ENCODE data around the gene AHNAK2. TPM values are rescaled to one million over a fixed set of nuclear protein-coding genes. Genes with fewer than 3 reads are reported as not detected.

Gene AHNAK2
- total RNA-seq, 2 donors from 2014 or later = 3.6 to 5.2 TPM

DNA sequence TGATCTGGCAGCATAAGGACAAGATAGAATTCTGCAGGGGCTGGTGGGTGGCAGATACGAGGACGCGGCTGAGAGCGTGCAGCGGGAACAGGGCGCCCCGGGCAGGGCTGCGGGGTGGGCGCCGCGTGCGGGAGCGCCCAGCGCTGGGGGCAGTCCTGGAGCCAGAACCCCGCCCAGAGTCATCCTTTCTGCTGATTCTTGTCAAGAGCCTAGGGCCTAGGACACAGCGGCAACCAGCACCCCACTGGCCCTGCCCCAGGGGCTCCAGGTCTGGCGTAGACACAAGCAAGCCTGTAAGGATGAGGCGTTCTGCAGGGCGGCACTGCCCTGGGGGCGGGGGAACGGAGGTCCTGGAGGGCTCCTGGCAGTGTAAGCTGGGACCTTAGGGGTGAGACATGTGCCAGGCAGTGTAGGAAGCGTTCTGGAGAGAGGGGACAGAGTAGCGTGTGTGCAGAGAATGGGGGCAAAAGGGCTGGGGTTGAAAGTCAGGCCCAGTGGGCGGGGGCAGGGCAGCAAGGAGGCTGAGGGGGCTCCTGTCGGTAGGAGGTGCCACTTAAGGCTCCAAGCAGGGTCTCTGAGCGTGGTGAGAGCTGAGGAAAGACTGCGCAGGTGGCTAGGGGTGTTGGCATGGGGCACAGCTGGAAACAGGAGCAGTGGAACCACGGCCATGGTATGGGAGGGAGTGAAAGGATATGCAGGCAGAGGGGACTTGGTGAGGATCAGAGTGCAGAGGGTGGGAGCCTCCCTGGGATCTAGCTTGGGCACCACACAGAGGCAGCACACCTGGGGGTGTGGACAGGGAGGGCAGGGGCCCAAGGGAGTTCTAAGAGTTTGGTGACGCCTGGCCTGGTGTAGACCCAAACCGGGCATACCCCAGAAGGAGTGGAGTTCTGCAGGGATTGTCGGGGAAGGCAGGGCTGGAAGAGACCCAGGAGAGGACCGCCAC lies 845 bp upstream of the AHNAK2 start:
- peaks cover 64% of the 10 kb centered on the region for H3K4me1 ChIP-seq
- peak overlapping the region in 1 of 4 donors; percentile 61 for H3K27ac ChIP-seq
- no peaks in the 10 kb centered on the region for H3K9me3 ChIP-seq
- no peaks in the 10 kb centered on the region for H3K36me3 ChIP-seq (replicated peaks in 1 of 2; ENCODE audit: insufficient read depth in 1 of 2, low read depth in 2 of 2)
- no peak for DNase-seq
- WGBS, 2 donors = 61 to 84% methylated on average over 26 to 30 of the region's 32 CpGs
- no peak for ATAC-seq
- intact Hi-C loops (cut with DNase I) = loop anchor here (5.0 kb wide), 1 partner anchor 68 kb away; no protein-coding TSS in a partner anchor
- no peak for TF ChIP-seq CTCF (IDR thresholded peaks at IDR 0.05)
- no peak for TF ChIP-seq POLR2A (IDR thresholded peaks at IDR 0.05)
- H3K4me3 ChIP-seq = no peak overlapping the region
- no peaks in the 10 kb centered on the region for H3K27me3 ChIP-seq

- WGBS, 2 donors = 50 to 100% methylated on average over 1 to 8 of the region's 11 CpGs
- peak in 1 of 4 donors; percentile 9 for DNase-seq
- H3K4me3 ChIP-seq = no peak overlapping the region
- intact Hi-C loops (cut with DNase I) = loop anchor here (5.0 kb wide), 1 partner anchor 70 kb away; no protein-coding TSS in a partner anchor
- no peaks in the 10 kb centered on the region for H3K27me3 ChIP-seq
- H3K4me1 ChIP-seq = peaks cover 83% of the 10 kb centered on the region
- no peak for TF ChIP-seq CTCF (IDR thresholded peaks at IDR 0.05)
- TF ChIP-seq POLR2A (IDR thresholded peaks at IDR 0.05) = no peak
- H3K9me3 ChIP-seq = no peaks in the 10 kb centered on the region
- ATAC-seq = no peak
- no peak overlapping the region for H3K27ac ChIP-seq
- no peaks in the 10 kb centered on the region for H3K36me3 ChIP-seq (replicated peaks in 1 of 2; ENCODE audit: insufficient read depth in 1 of 2, low read depth in 2 of 2)
Observed at GRCh38 chr14:104977008-104977680, 1.0 kb downstream of the AHNAK2 start.

DNA sequence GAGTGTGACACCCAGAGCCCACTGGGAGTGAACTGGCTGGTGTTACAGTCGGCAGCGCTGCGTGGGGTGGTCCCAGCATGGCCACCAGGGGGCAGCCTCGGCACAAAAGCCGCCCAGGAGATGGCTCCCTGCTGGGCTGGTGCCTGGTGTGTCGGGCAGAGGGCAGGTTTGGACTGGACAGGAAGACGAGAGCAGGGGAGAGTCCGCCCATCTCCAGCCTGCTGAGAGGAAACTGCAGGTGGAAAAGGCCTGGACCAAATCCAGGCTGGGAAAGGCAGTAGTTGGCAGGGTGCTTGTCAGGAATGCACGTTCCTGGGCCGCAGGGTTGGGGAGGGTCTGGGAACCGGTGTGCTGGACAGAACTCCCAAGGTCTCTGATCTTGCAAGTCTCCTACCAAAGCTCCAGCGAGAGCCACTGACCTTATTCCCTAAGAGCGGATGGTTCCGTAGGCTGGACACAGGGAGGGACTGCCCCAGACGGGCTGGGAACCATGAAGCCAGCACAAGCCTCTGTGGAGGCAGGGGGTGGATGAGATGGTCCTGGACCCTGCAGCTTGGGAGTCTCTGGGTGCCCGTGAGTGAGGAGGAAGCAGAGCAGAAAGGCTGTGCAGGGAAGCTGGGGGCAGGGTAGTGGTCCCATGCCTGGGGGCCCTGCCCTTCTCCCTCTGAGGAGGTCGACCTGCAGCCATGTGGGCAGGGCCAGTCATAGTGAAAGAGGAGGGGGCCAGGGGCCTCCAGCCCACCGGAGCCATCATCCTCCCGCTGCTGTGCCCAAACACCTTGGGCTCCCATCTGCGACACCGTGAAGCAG lies 1.8 kb downstream of the AHNAK2 start:
- TF ChIP-seq CTCF (IDR thresholded peaks at IDR 0.05) = peak; percentile 87 to 97 (median 95)
- no peak for TF ChIP-seq POLR2A (IDR thresholded peaks at IDR 0.05)
- no peak overlapping the region for H3K4me3 ChIP-seq
- WGBS, 2 donors = 33 to 38% methylated on average over 15 to 21 of the region's 21 CpGs
- no peaks in the 10 kb centered on the region for H3K9me3 ChIP-seq
- no peaks in the 10 kb centered on the region for H3K27me3 ChIP-seq
- no peak overlapping the region for H3K27ac ChIP-seq
- no peaks in the 10 kb centered on the region for H3K36me3 ChIP-seq (replicated peaks in 1 of 2; ENCODE audit: insufficient read depth in 1 of 2, low read depth in 2 of 2)
- ATAC-seq = peak; percentile 67
- peak; percentile 86 to 90 (median 88) for DNase-seq
- H3K4me1 ChIP-seq = peaks cover 89% of the 10 kb centered on the region
- intact Hi-C loops (cut with DNase I) = loop anchor here (5.0 kb wide), 1 partner anchor 71 kb away; no protein-coding TSS in a partner anchor

DNA sequence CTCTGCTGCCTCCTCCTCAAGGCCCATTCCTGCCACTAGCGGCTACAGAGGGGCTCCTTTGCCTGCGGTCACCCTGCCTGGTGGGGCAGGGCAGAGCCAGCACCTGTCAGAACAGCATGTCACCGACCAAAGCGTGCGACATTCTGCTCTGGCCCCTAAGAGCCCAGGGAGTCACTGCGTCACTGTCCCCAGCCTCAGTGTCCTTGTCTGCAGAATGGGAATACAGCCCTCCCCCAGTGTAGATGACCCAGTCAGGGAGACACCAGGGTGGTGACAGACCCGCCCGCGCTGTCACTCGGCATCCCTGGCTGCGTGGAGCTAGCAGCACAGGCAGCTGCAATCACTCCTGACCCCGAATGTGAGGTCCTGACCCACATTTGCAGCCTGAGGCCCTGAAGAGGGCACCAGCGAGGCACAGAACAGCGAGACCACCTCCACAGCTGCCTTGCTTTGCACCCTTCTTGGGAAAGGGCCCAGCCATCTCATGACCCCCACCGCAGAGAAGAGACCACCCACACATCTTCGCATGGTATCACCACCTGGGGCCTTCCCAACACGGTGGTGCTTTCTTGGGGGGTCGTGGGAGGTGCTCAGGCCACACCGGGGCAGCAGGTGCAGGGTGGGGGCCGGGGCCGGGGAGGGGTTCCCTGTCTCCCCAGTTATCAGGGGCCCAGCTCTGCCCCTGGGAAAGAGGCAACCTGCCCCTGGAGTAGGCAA lies 2.5 kb downstream of the AHNAK2 start:
- Histone ChIP-seq H3K36me3 (replicated peaks in 1 of 2; ENCODE audit: insufficient read depth in 1 of 2, low read depth in 2 of 2) (no peaks in the 10 kb centered on the region), H3K9me3 (no peaks in the 10 kb centered on the region), H3K27ac (no peak overlapping the region), H3K4me1 (peaks cover 87% of the 10 kb centered on the region), H3K27me3 (no peaks in the 10 kb centered on the region), H3K4me3 (no peak overlapping the region)
- intact Hi-C loops (cut with DNase I) = loop anchor here (5.0 kb wide), 1 partner anchor 72 kb away; no protein-coding TSS in a partner anchor
- DNase-seq = peak in 1 of 4 donors; percentile 6
- ATAC-seq = no peak
- 47 to 80% methylated on average over 1 to 21 of the region's 21 CpGs for WGBS, 2 donors
- no peak for TF ChIP-seq CTCF (IDR thresholded peaks at IDR 0.05)
- TF ChIP-seq POLR2A (IDR thresholded peaks at IDR 0.05) = no peak

Data from body of pancreas (tissue), 4 donors.